GM21717 (cell line): Measurements from ENCODE around the gene GPC5.
A peak's percentile ranks its signal among the peaks of the same experiment; 100 is the strongest.
"Not testable (repeated sequence)": the region's sequence is repeated elsewhere in the genome, so short reads cannot be mapped to it uniquely, and the experiment has no call there.

Experiments
- ATAC-seq: cut with Tn5 transposase; IDR thresholded peaks from one replicate; pipeline ENCODE4 v1.9.1; 2021; ENCODE audit warnings: mild to moderate bottlenecking, moderate library complexity; ENCODE audit not compliant: unreplicated experiment

GPC5 gene

DNA sequence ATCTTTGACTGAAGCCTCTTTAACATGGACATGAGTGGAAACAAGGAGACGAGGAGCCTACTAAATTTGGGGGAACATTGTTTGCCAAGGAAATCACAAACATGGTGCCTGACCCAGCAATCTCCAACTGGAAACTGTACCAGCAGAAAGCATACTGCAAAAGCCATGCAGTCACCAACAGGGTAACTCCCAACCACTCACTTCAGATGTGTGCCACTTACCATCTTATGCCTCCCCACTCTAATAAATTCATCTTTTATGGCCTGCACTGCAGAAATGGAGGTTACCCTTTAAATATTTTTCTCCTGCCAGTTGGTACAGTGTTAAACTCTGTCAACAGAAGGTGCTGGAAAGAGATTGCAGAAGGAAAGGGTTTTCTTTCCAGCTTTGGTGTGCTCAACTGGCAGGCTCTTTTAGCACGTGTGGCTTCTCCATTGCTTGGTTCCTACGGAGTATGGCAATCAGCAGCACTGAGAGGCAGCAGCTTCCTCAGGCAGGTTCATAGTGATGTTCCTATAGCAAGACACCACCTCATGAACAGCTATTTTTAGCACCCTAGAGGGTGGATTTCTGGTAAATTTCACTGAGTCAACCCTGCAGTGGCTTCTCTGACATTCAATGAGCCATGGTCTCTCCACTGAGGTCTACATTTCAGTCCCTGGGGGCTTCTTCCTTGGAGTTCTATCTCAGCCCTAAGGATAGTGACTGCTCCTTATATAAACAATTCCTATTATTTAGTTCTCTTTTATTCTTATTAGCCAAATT, 29.6 kb upstream of the GPC5 start:
- ATAC-seq, result no peak

GRCh38 chr13:91369441-91369831, 29.0 kb upstream of the GPC5 start:
- ATAC-seq, result no peak

GRCh38 chr13:91370501-91370900, 27.9 kb upstream of the GPC5 start:
- no peak for ATAC-seq

DNA sequence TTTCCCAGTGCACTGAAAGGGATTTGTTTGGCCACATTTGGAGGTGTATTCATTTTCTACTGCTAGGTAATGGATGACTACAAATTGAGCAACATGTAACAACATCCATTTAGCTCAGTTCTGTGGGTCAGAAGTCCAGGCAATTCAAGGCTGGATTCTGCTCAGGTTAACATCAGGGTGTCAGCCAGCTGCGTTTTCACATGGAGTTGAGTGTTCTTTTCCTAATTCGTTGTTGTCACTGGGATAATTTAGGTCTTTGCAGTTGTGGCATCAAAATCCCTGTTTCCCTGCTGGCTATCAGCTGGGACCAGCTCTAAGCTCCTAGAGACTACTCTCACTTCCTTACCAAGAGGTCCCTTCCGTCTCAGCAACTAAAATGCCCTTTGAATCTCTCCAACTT, 25.5 kb upstream of the GPC5 start:
- no peak for ATAC-seq

- ATAC-seq, result peak; percentile 94
Measured at GRCh38 chr13:91375116-91375729, 23.2 kb upstream of the GPC5 start.

DNA sequence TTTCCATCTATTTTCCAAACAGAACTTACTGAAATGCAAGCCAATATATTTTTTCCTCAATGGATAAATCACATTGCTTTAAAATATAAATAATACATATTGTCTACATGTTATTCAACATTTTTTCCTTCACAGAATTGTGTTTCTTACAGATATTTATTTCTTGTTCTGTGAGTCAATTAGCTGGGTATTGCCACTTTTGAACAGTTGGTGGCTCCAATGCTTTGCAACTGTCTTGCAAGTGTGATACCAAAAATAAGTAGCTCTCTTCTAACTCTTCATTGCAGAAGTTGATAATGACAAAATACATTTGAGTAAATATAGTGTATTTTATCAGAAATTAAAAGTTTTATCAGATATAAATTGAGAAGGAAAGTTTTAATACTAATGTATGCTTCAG, 17.1 kb upstream of the GPC5 start:
- no peak for ATAC-seq

DNA sequence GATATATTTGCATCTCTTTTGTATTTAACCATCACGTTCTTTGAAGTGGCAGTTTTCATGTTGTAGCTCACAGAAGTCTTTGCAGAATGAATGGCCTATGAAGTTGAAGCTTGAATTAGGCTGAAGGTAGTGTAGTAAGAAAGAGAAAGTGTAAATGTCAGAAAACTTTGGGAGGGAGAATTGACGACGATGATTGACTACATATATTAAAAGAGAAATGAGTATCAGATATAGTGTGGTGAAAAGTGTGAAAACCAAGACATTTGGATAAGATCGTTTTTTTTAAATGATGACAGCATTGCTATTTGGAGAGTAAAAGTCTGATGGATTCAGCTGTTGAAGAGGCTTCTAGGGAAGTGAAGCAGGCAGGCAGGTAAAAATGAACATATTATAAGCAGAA, 14.6 kb upstream of the GPC5 start:
- ATAC-seq, result no peak

DNA sequence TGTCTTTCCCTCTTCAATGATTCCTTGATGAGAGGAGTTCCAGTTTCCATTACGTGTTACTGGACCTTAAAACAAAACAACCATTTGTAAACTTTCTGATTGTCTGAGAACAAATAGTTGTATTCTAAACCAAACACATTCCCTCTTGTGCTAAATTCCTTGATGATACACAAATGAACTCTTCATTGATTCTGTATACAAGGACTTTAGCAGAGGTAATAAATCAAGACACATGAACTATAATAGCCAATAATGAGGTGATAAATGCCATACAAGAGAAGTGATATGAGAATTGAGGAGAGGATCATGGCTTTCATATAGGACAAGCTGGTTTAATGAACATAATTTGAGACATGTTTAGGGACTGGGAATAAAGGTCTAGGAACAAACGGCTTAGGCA, 13.5 kb upstream of the GPC5 start:
- no peak for ATAC-seq

DNA sequence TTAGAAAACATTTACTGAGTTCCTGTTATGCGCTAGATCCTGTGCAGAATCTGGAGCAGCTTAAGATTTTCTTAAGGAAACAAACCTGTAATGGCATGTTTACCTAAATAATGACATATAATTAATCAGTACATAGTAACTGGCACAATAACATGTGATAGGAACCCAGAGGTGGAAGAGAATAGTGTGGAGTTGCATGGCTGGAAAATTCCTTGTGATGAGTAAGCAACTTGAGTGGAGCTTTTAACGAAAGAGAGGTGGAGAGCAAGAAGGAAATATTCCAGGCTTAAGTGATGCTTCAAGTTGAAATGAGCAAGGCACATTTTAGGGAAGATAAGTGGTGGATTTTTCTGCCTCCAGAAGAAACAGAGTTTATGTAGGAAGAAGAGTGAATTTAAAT, 9.2 kb upstream of the GPC5 start:
- ATAC-seq, result no peak

GRCh38 chr13:91397595-91397994, 826 bp upstream of the GPC5 start:
- no peak for ATAC-seq

- ATAC-seq, result peak; percentile 27
Measured at GRCh38 chr13:91399189-91400062, 1.0 kb downstream of the GPC5 start.

DNA sequence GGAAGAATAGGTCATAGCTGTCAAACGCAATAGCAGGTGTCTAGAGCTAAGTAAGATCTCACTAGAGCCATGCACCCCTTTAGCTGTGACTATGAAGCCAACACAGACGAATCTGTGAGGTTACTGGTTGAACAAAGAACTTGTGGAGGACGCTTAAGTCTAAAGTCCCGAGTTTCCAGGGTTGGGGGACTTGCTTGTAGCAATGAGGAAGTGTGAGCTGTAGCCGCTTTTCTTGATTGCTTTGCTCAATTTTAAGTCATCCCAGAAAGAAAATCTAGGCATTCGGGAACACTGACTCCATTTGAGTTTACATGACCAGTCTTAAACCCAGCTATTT, 1.6 kb downstream of the GPC5 start:
- ATAC-seq, result no peak

DNA sequence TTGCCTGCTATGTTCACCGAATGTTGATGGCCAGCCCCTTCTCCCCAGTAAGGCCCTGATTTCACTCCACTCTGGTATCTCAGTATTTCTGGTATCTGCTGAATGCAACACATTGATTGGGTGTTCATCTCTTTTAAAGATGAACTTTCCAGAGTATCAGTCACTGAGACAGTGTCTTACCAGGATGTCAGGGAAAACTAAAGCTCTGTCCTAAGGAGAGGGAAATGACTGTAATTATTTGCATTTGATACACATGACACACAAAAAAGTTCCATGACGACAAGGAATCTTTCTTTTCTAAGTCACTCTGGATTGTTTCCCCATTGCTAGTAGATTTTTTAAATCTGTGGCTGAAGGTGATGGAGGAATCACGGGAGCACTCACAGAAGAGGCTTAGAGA, 2.2 kb downstream of the GPC5 start:
- ATAC-seq, result no peak

GRCh38 chr13:91401920-91402319, 3.5 kb downstream of the GPC5 start:
- ATAC-seq, result no peak

DNA sequence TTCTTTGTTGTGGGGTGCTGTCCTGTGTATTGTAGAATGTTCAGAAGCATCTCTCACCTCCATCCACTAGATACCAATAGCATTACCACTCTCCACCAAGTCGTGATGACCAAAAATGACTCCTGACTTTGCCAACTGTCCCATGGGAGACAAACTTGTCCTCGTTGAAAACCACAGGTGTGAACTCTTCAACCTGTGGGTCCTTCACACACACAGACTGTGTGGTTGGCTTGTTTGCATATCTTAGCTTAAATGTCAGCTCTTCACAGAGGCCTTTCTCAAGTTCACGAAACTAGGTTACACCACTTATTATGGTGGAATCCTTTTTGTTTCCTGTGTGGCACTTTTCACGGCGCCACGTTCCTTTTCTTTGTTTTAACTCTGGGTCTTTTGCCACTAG, 6.8 kb downstream of the GPC5 start:
- ATAC-seq, result peak; percentile 52

DNA sequence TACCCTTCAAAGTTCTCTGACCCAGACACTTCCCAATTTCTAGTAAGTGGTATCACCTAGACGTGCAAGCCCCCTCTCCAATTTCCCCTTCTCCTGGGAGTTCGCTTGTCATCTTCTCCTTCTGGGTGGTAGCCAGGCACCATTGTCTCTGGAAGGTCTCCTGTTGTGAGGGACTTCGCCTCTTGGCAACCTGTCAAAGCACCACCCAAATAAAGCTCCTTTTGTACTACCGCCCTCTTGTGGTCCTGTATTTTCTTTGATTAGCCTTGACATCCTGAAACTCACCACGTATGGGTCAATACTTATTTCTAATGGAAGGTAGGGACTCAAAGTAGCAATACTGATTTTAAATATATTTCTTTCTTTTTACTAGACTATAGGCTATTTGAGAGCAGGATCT, 8.2 kb downstream of the GPC5 start:
- ATAC-seq, result no peak

GRCh38 chr13:91408971-91409370, 10.6 kb downstream of the GPC5 start:
- ATAC-seq, result no peak

- ATAC-seq, result not testable (repeated sequence)
Measured at GRCh38 chr13:91416579-91416978, 18.2 kb downstream of the GPC5 start.

DNA sequence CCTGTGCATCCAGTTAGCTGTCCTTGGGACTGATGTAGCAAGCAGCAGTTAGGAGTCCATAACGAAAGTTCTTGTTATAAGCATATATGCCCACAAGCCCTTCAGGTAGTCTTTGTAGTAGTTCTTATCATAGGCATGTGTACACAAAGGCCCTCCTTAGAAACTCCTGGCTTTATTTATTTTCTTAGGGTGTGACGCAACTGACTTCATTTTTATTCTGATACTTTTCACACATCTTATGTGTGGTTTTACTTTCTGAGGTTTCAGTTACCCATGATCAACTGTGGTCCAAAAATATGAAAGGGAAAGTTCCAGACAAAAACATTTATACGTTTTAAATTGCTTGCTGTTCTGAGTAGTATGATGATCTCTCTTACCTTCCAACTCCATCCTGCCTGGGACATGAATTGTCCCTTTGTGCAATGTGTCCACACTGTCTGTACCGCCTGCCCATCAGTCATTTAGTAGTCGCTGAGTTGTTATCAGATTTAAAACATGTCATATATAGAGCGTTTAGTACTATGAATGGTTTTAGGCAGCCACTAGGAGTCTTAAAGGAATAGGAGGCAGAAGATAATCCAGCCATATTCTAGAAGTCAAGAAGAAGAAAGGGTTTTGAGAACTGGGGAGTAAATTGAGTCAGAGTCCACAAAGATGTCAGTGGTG, 19.4 kb downstream of the GPC5 start:
- ATAC-seq, result no peak

- ATAC-seq, result no peak
Measured at GRCh38 chr13:91426913-91427312, 28.5 kb downstream of the GPC5 start.

DNA sequence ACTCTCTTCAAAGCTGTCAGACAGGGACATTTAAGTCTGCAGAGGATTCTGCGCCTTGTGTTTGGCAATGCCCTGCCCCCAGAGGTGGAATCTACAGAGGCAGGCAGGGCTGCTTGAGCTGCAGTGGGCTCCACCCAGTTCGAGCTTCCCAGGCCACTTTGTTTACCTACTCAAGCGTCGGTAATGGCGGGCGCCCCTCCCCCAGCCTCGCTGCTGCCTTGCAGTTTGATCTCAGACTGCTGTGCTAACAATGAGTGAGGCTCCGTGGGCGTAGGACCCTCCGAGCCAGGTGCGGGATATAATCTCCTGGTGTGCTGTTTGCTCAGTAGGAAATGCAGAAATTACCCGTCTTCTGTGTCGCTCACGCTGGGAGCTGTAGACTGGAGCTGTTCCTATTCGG, 40.3 kb downstream of the GPC5 start:
- ATAC-seq, result not testable (repeated sequence)
